ES-I3 (cell line): ENCODE results near the gene ANKRD11.
"Not testable (repeated sequence)": the region's sequence is repeated elsewhere in the genome, so short reads cannot be mapped to it uniquely, and the experiment has no call there.

Experiments
- H3K36me3 ChIP-seq: 2 replicates; pipeline ENCODE4 v1.6.1; 2013; ENCODE audit warnings: mild to moderate bottlenecking, low read length, control low read depth, moderate library complexity; ENCODE audit not compliant: insufficient read depth
- H3K4me1 ChIP-seq: 2 replicates; pipeline ENCODE4 v1.6.1; 2013; ENCODE audit warnings: mild to moderate bottlenecking, control low read depth, low read length; ENCODE audit not compliant: insufficient read depth
- H3K9ac ChIP-seq: 2 replicates; pipeline ENCODE4 v1.6.1; 2013; ENCODE audit warnings: low read depth, mild to moderate bottlenecking, low read length, moderate library complexity
- H3K9me3 ChIP-seq: 2 replicates; pipeline ENCODE4 v1.6.1; 2013; ENCODE audit warnings: mild to moderate bottlenecking, low read length, moderate library complexity; ENCODE audit not compliant: control insufficient read depth, insufficient read depth

The ANKRD11 gene

DNA sequence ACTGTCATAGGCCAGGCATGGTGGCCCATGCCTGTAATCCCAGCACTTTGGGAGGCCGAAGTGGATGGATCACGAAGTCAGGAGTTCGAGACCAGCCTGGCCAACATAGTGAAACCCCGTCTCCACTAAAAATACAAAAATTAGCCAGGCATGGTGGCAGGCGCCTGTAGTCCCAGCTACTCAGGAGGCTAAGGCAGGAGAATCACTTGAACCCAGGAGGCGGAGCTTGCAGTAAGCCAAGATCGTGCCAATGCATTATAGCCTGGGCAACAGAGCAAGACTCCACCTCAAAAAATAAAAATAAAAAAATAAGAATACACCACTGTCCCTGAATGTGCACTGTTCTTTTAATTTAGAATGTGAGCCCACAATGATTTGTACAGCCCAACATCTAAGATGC is 61.8 kb downstream of the ANKRD11 start:
- not testable (repeated sequence) for H3K36me3 ChIP-seq, H3K9ac ChIP-seq, H3K9me3 ChIP-seq
- peaks cover 38% of the 10 kb centered on the region for H3K4me1 ChIP-seq

DNA sequence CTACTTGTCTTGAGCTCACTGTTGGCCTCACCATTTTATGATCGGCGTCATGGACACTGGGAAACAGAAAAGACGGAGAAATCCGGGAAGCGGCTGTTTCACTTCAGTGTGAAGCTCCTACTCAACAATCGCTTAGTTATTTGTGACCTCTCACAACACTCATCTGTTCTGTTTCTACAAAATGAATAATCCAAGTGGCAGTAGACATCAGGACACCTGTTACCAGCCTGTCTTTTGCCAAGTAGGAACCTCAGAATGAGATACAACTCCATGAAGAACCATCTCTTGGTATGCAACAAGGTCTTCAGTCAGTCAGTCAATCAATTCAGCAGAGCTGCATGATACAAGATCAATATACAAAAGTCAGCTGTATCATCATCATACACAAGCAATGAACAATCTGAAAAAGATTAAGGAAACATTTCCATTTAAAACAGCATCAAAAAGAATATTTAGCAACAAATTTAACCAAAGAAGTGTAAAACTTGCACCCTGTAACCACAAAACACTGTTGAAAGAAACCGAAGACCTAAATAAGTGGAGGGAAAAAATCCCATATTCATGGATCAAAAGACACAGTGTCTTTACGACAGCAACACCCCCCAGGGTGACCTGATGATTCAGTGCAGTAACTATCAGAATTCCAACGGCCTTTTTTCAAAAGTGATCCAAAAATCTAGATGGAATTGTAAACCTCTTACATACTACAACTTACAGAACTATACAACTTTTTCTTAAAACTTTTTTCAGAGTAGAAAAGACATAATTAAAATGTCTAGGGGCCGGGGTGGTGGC is 63.4 kb downstream of the ANKRD11 start:
- no peak overlapping the region for H3K9ac ChIP-seq
- no peaks in the 10 kb centered on the region for H3K9me3 ChIP-seq
- peaks cover 3% of the 10 kb centered on the region for H3K36me3 ChIP-seq
- peaks cover 26% of the 10 kb centered on the region for H3K4me1 ChIP-seq

DNA sequence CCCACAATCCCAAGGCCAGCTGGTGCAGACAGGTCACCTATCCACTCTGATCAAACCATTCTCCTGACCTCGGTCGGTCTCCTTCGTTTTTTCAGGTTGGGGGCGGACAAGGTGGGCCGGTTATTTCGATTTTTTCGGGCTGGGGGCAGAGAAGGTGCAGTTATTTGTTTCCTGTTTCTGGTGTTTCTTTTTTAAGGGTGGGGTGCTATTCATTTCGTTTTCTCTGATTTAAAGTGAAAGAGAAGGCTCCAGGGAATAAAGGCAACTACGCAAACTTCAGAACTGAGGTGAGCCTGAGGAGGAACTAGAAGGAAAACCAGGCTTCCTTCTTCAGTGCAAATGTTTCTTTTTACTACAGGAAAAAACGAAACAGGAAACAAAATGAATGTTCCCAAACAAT is 64.8 kb downstream of the ANKRD11 start:
- Histone ChIP-seq H3K9ac (no peak overlapping the region), H3K36me3 (peaks cover 3% of the 10 kb centered on the region), H3K4me1 (peaks cover 12% of the 10 kb centered on the region), H3K9me3 (no peaks in the 10 kb centered on the region)

DNA sequence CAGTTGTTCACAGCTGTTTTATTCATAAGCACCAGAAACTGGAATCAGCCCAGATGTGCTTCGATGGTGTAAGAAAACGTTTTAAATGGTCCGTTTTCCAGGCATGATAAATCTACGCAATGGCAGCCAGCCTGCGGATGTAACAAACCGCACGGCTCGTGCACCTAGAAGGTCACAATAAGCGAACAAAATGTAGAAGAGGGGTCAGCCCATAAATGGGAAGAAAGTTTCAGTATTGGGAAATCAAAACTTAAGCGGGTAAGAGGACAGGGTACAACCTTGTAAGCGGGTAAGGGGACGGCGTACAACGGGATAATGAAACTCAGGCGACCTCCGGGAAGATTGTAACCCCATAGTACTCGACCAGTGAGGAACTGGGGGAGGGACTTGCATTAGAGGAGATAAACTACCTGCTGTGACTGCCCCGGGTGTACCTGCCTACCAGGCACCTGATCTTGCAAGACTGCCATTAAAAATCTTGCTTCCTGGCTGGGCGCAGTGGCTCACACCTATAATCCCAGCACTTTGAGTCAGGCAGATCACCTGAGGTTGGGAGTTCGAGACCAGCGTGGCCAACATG is 66.6 kb downstream of the ANKRD11 start:
- Histone ChIP-seq H3K4me1 (peaks cover 16% of the 10 kb centered on the region), H3K9me3 (no peaks in the 10 kb centered on the region), H3K36me3 (peaks cover 3% of the 10 kb centered on the region), H3K9ac (no peak overlapping the region)

DNA sequence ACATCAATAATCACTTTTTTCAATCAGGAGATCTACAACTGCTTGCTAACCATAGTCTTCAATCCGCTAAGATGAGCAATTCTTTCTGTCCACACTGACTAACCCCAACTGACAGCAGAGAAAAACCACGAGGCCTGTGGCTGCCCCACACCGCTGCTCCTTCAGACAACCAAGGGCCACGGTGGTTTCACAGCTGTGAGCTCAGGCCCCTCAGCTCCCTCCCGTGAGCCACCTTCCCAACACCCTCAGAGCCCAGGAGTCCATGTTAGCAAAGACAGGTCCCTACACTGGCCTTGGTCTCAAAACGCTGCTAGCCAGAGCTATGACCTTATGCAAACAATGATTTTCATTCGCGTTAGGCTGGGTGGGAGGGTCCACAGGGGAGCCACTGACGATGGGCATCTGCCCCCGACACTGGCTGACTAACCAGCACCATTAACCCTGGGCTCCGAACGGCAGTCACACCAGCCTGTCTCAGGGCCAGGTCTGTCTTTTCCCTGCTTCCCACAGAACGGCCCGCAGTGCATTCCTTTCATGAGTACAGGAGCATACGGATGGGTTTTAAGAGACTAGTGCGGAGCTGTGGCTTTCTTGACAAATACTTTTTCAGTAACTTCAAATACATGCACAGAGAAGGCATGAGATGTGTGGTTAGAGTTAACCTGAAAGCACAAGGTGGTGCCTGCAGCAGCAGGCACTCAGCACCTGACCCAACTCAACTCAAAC is 67.3 kb downstream of the ANKRD11 start:
- Histone ChIP-seq H3K36me3 (peaks cover 3% of the 10 kb centered on the region), H3K9ac (no peak overlapping the region), H3K9me3 (no peaks in the 10 kb centered on the region), H3K4me1 (peaks cover 16% of the 10 kb centered on the region)

DNA sequence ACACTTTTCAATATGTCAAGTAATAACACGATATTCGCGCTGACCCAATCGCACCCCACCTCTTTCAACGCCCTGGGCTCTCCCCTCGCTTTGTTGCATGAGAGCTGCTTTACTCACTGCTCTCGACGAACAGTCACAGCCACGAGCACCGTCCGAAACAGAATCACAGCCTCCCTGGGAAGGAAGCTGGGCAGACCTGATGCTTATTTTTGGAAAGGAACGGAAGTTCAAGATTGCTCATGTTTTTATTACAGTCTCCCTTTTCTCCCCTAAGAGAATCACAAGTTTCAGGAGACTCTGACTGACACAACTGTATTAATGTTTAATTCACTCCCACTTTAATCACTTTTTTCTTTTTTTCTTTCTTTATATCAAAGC is 67.8 kb downstream of the ANKRD11 start:
- Histone ChIP-seq H3K9me3 (no peaks in the 10 kb centered on the region), H3K9ac (no peak overlapping the region), H3K4me1 (peaks cover 16% of the 10 kb centered on the region), H3K36me3 (peaks cover 3% of the 10 kb centered on the region)

DNA sequence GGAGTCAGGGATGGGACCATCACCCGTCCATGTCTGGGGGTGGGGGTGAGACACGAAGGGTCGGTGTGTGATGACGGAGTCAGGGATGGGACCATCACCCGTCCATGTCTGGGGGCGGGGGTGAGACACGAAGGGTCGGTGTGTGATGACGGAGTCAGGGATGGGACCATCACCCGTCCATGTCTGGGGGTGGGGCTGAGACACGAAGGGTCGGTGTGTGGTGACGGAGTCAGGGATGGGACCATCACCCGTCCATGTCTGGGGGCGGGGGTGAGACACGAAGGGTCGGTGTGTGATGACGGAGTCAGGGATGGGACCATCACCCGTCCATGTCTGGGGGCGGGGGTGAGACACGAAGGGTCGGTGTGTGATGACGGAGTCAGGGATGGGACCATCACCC is 69.1 kb downstream of the ANKRD11 start:
- not testable (repeated sequence) for H3K36me3 ChIP-seq, H3K9me3 ChIP-seq, H3K9ac ChIP-seq
- H3K4me1 ChIP-seq, result peaks cover 16% of the 10 kb centered on the region

DNA sequence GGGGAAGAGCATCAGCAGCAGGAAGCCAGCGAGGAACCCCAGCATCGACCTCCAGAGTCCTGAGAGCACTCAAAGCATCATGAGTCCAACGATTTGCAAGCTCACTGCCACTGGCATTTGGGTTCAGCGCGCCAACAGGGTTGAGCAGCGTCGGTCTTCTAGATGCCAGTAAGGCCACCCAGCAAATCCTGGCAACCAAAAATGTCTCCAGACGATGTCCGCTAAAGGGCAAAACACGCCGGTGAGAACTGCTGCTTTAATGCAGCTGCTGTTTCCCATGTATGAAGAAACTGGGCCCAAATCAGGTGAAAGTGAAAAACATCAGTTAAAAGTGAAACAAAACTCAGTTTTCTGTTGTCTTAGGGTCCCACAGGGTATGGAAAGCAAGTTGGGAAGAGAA is 70.2 kb downstream of the ANKRD11 start:
- Histone ChIP-seq H3K4me1 (peaks cover 13% of the 10 kb centered on the region), H3K36me3 (0 out of 2 replicates have a peak, but pooled peaks cover 3% of the 10 kb centered on the region), H3K9ac (no peak overlapping the region), H3K9me3 (no peaks in the 10 kb centered on the region)

DNA sequence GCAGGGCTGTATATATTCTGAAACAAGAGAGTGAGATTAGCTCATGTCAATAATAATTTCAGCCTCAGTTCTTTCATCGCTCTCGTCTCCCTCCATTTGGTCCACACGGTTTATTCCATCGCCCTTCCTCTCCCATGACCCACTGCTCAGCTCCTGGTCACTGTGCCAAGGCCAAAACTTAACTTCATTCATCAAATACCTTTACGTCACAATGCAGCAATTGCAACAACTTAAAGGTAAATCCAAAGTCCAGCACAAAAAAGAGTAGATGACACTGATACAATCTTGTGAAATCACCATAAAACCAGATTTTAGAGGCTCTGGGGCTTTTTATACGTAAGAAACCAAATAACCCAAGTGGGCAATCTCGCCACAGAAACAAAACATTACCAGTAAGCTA is 72.0 kb downstream of the ANKRD11 start:
- peaks cover 6% of the 10 kb centered on the region; the same call in 1 of the 2 replicates for H3K4me1 ChIP-seq
- 0 out of 2 replicates have a peak, but pooled peaks cover 2% of the 10 kb centered on the region for H3K36me3 ChIP-seq
- no peak overlapping the region for H3K9ac ChIP-seq
- H3K9me3 ChIP-seq, result no peaks in the 10 kb centered on the region

DNA sequence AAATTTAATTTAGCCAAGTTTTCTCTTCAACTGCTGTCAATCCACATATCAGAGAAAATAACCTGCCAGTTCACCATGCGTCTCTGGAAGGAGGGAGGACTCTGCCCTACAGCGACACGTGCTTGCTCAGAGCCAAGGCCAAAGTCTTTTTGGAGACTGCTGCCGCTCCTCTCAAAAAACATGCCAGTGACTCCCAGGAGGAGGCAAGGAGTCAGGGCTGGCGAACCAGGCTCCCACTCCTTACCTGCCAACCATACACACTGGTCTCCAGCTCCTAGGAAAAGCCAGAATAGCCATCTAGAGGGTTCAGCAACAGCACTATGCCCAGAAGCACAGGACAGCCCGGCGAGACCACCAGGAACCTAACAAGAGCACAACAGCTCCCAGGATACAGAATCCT is 73.0 kb downstream of the ANKRD11 start:
- Histone ChIP-seq H3K36me3 (0 out of 2 replicates have a peak, but pooled peaks cover 2% of the 10 kb centered on the region), H3K9me3 (no peaks in the 10 kb centered on the region), H3K9ac (no peak overlapping the region)

DNA sequence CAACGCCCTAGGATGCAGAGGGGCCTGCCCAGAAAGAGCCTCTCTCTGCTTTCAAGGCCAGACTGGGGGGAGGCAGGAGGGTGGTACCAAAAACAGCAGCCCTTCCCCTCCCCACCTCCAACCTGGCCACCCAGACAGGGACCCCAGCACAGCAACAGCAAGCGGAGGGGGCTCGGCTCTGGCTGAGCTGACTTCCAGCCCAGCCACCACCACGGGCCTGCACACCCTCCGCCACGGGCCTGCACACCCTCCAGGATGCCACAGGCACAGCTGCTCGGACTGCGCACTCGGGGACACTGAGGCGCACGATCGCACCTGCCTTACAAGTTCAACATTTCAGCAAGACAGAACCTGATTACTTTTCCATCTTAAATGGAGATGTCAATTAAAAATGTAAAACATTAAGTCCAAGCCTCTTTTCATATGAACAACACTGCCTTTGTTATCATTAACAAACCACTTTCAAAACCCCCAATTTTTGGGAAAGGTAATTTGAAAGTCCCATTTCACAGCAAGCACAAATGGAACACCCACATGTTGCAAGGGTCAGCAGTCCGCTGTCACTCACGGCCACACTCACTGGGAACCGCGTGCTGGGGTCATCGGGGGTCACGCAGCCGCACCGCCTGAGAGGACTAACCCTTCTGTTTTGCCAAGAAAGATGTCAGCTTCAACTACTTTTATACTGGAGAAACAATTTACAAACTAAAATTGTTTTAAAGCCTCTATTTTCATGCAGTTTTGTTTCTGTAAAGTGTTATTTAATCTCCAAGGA is 76.4 kb downstream of the ANKRD11 start:
- Histone ChIP-seq H3K9ac (no peak overlapping the region), H3K36me3 (0 out of 2 replicates have a peak, but pooled peaks cover 2% of the 10 kb centered on the region), H3K9me3 (no peaks in the 10 kb centered on the region), H3K4me1 (peaks cover 17% of the 10 kb centered on the region; the same call in 1 of the 2 replicates)

More for the DNA sequence above, 73.0 kb downstream of the ANKRD11 start:
- peaks cover 6% of the 10 kb centered on the region; the same call in 1 of the 2 replicates for H3K4me1 ChIP-seq

DNA sequence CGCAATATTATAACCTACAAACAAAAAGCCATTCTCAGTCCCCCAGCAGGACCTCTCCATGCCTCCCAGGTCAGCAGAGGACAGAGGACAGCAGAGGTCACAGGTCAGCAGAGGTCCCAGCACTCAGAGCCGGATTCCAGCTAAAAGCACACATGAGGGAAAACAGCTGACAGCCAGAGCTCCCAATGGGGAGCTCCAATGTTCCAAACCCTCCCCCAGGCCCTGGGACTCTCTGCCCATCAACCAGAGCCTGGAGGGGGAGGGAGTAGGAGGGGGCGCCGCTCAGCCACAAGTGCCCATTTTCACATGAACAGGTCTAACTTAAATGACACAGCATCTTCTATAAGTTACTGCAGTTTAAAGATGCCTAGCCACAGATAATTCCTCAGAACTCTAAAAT is 77.5 kb downstream of the ANKRD11 start:
- peaks cover 28% of the 10 kb centered on the region for H3K4me1 ChIP-seq
- H3K9ac ChIP-seq, result no peak overlapping the region
- H3K36me3 ChIP-seq, result 0 out of 2 replicates have a peak, but pooled peaks cover 2% of the 10 kb centered on the region
- no peaks in the 10 kb centered on the region for H3K9me3 ChIP-seq

DNA sequence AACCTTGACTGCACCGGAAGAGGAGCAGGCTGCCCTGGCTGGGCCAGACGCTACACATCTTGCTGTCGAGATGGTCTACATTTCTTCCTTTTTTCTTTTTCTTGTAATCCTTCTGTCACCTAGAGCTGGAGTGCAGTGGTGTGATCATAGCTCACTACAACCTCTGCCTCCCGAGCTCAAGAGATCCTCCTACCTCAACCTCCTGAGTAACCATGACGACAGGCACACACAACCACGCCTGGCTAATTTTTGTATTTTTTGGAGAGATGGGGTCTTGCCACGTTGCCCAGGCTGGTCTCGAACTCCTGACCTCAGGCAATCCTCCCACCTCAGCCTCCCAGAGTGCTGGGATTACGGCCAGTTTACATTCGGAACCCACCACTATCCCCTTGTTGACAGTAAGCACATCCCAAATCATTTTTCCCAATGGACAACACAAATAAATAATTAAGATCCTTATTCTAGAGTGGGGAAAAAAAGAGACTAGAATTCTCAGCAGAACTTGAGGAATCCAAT is 79.0 kb downstream of the ANKRD11 start:
- Histone ChIP-seq H3K9me3 (no peaks in the 10 kb centered on the region), H3K4me1 (peaks cover 42% of the 10 kb centered on the region), H3K9ac (no peak overlapping the region), H3K36me3 (0 out of 2 replicates have a peak, but pooled peaks cover 2% of the 10 kb centered on the region)

DNA sequence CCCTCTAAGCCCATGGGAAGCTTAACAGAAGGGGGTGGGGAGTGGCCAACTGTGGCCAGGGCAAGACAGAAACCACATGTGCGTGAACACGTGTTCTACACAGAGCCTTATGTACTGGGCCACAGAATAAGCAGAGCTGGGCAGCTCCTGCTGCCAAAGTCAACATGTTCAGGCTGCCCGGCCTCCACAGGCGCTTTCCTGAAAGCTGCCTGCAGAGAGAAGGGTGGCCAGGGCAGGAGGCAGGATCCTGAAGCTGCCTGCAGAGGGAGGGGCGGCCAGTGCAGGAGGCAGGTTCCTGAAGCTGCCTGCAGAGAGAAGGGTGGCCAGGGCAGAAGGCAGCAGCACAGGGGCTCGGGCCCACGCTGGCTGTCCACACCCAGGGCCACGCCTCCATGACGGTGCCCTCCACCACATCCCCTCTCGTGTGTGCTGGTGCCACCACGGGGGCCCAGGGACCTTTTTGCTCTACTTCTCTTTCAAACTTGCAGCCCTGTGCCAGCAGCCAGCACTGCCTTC is 79.5 kb downstream of the ANKRD11 start:
- H3K4me1 ChIP-seq, result peaks cover 48% of the 10 kb centered on the region
- H3K36me3 ChIP-seq, result no peaks in the 10 kb centered on the region
- H3K9ac ChIP-seq, result no peak overlapping the region
- H3K9me3 ChIP-seq, result no peaks in the 10 kb centered on the region
